GM19238 (cell line): ENCODE measurements around the gene DIAPH1.

ENCODE experiments used
- DNase-seq: peaks from one replicate; pipeline ENCODE4 v3.0.0; 2011; ENCODE audit warnings: low spot score; ENCODE audit not compliant: insufficient read length

DIAPH1 gene

GRCh38 chr5:141522301-141522700 lies 96.5 kb downstream of the DIAPH1 start:
- no peak for DNase-seq

- DNase-seq: no peak
Measured at GRCh38 chr5:141521244-141521781, 97.5 kb downstream of the DIAPH1 start.

DNA sequence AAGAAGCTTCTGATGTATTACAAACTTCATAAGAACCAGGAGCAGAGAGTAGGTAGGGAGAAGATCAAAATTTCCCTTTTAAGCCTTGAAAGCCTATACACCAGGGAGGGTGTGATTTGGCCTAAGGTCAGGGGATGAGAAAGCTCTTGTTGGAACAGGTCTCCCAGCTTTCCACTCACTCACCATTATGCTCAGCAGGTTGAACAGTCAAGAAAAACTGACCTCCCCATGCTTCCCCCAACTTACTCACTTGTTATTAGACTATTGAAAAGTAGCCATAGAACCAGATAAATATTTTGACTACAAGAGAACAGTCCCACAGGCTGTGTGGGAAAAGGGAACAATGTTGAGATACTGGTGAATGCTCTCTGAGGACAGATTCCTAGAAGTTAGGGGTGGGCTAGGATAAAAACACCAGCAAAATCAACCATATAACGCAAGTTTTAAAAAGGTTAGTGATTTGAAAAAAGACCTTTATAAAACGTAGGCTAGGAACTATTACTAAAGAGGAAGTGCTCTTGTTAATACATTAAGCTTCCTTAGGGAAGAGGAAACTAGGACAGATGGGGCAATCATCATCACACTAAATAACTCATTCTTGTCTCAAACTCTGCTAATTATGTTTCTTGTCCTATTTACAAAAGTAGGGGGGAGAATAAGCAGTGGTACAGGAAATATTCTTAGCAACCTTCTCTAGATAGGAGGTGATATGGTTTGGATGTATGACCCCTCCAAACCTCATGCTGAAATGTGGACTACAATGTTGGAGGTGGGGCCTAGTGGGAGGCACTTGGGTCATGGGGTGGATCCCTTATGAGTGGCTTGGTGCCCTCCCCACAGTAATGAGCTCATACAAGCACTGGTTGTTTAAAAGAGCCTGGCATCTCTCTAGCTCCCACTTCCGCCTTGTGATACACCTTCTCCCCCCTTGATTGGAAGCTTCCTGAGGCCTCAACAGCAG lies 98.9 kb downstream of the DIAPH1 start:
- no peak for DNase-seq

GRCh38 chr5:141518618-141519015 lies 100.2 kb downstream of the DIAPH1 start:
- DNase-seq: no peak

GRCh38 chr5:141517880-141518617 lies 100.8 kb downstream of the DIAPH1 start:
- DNase-seq: no peak

- no peak for DNase-seq
Measured at GRCh38 chr5:141517312-141517711, 101.5 kb downstream of the DIAPH1 start.

- DNase-seq: no peak
Measured at GRCh38 chr5:141516672-141517025, 102.2 kb downstream of the DIAPH1 start.

GRCh38 chr5:141515946-141516671 lies 102.7 kb downstream of the DIAPH1 start:
- no peak for DNase-seq

GRCh38 chr5:141515141-141515540 lies 103.7 kb downstream of the DIAPH1 start:
- no peak for DNase-seq

DNA sequence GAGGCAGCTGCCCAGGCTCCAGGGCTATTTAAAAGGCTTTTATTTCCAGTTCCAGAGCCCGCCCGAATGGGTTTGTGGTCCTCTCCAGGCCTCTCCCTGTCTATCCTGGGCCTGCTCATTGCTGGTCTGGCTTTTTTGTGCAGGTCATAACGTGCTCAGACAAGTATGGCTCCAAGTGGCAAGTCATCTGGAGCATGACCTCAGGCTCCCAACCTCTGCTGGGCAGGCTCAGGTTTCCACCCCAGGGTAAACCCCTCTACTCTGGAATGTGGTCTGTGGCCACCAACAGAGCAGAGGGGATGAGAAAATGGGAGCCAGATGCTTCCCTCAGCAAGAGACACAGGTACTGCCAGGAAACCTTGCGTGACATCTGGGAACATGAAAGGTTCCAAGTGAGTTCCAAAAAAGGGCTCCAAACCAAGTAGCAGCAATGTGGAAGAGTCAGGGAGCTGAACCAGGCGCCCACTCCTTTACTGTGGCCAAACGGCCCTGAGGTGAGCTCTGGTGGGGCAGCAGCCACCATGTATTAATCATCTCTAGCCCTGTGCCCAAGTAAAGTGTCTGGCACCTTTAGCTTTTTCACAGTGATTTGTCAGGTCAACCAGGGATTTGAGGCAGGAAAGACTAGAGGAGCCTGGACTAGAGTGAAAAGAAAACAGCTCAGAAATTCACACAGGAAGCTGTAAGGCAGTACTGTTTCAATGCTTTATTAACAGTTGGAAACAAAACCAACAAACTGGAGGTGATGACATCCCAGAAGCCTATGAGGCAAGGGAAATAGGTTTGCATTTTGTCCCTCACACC lies 104.3 kb downstream of the DIAPH1 start:
- no peak for DNase-seq

DNA sequence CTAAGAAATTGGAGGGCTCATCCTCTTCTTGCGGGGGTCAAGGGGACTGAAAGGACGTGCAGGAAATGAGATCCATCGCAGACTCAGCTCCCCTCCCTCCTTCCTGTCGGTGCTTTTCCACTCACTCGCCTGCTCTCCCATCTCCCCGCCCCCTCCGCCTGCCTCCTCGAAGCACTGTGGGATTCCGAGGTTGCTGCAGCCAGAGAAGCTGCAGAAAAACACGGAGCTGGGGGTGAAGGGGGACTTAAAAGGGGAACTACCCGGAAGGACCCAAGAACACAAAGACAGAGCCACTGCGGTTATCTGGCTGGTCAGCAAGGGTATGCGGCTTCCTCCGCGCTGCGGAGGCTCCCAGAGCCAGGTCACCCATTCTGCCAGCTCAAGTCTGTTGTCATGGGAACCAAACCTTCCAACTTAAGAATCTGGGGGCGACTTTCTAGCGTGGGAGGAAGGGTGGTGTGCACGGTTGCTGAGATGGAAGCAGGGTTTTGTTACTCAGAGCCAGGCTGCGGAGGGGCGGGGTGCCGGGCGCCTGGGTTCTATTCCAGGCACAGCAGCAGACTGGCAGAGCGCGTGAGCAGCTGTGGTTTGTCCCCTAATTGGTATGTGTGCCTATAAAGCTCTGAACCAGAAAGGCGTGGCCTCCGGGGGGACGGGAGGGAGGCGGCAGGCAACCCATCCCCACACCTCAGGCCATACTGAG lies 105.0 kb downstream of the DIAPH1 start:
- DNase-seq: no peak

- no peak for DNase-seq
Measured at GRCh38 chr5:141512911-141513626, 105.7 kb downstream of the DIAPH1 start.

GRCh38 chr5:141512390-141512910 lies 106.3 kb downstream of the DIAPH1 start:
- peak; percentile 66 for DNase-seq

GRCh38 chr5:141511771-141512325 lies 107.0 kb downstream of the DIAPH1 start:
- DNase-seq: no peak

- no peak for DNase-seq
Measured at GRCh38 chr5:141510850-141511601, 107.8 kb downstream of the DIAPH1 start.

- DNase-seq: no peak
Measured at GRCh38 chr5:141510160-141510559, 108.6 kb downstream of the DIAPH1 start.

DNA sequence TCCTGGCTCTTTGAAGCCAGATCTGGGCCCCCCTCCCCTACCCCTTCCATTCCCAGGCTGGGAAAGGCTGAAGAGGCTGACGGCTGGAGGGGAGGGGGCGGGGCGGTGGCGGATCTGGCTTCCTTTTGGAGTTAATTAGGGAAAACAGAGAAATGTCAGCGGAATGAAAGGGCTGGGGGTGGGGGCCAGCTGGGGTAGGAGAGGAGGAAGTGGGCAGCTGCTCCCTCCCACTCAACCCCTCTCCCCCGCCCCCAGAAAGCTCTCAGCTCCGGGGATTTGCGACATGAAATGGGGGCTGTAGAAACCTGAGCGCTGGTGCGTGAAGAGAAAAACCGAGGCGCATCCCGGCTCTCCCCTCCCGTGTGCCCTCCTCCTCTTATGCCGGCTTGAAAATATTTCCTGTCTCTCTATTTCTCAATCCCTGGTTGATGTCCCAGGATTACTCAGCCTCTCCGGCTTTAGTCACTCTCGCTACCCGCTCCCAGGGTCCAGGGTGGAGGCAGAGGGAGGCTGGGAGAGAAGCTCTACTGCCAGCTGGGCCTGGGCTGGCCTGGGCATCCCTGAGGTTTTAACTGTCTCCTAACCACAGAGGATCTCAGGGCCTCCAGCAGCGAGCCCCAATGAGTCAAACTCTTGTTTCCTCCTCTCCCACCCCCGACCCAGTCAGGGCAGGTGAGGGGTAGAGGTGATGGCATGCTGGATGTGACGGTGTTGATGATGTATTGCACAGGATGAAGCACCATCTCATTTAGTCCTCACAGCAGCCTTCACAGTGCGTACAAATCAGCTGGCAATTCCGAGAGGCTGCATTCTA lies 109.8 kb downstream of the DIAPH1 start:
- DNase-seq: no peak
